ENCODE results near the gene FOXA2. TPM values are rescaled to one million over a fixed set of nuclear protein-coding genes. Genes with fewer than 3 reads are reported as not detected.

Gene FOXA2
- total RNA-seq, 1 donor from 2014 or later, result not detected

DNA sequence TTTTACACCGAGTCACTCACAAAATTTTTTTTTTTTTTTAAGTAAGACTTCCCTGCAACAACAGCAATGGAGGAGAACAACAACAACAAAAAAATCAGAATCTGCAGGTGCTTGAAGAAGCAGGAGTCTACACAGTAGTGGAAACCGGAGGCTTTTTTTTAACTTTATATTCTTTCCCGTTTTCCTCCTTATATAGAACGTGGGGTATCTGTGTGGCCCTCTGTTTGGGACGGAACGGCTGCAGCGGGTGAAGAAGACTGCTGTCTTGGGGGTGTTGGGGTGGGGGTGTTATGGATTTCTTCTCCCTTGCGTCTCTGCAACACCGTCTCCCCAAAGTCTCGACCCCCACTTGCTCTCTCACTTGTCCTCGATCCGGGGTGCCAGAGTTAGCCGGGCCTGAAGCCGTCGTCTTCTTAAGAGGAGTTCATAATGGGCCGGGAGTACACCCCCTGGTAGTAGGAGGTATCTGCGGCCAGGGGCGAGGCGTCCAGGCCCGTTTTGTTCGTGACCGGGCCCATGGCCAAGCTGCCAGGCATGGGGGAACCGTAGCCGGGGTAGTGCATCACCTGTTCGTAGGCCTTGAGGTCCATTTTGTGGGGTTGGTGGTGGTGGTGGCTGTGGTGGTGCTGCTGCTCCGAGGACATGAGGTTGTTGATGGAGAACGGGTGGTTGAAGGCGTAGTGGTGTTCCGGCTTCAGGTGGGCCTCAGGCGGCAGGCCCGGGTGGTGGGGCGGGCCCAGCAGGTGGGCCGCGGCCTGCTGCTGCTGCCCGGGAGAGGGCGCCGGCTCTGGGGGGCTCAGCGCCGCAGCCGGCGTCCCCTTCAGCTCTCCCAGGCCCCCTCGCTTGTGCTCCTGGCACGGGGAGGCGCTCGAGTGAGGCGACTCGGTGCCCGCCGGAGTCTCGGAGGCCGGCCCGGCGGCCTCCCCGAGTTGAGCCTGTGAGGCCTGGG is 2.7 kb downstream of the FOXA2 start:
- H3K27ac Mint-ChIP-seq, result peak overlapping the region; percentile 44
- H3K27me3 Mint-ChIP-seq (ENCODE audit: insufficient read depth), result peaks cover 64% of the 10 kb centered on the region
- peak overlapping the region; percentile 6 for H3K4me3 Mint-ChIP-seq
- intact Hi-C loops (cut with micrococcal nuclease), result loop anchor here (5.0 kb wide), 1 partner anchor 1069 kb away; the partner anchor contains the start of gene NKX2-2
- no peaks in the 10 kb centered on the region for H3K4me1 Mint-ChIP-seq (ENCODE audit: low read depth)
- no peaks in the 10 kb centered on the region for H3K9me3 Mint-ChIP-seq
- DNase-seq (ENCODE audit: low spot score), result no peak
- peaks cover 2% of the 10 kb centered on the region for H3K36me3 Mint-ChIP-seq (ENCODE audit: low read depth)

DNA sequence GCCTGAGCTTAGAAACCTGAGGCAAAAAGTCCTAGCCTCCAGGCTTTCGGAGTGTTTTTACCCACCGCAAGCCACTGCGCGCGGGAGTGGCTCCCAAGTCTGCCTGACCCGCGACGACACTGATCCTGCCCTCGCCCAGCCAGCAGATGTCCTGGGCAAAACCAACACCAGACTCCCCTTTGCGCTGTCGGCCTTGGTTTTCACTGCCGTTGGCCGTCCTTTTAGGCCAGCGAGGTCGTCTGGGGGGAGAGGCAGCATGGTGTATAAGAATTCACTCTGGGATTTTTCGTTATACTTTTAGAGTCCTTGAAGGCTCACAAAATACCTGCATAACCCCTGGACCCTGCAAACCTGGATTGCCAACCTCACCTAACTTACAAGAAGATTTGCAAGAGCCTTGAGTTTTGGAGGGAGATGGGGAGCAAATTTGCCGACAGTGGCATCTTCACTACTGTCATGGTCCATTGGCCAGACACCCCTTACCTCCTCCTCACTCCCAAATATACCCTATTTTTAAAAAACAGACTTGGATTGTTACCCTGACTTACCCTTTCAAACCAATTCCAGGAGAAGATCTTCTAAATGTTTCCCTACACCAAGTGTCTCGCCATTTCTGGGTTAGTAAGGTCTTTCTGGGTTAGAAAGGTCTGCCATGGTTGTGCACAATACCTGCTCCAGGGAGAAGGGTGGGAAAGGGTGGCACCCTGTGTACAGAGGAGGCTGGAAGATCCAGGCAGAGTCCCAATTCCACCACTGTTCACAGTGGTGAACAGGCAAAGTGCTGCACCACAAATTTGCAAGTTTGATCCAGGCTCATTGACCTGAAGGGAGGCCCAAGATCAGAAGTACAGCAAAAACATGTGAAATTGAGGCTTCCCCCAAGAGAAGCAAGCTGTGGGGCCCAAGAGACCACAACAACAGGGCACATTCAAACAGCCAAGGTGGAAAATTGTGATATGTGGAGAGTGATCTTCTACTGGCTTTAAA is 4.4 kb downstream of the FOXA2 start:
- Mint-ChIP-seq H3K4me1 (ENCODE audit: low read depth) (no peaks in the 10 kb centered on the region), H3K9me3 (no peaks in the 10 kb centered on the region), H3K36me3 (ENCODE audit: low read depth) (no peaks in the 10 kb centered on the region), H3K27ac (no peak overlapping the region), H3K27me3 (ENCODE audit: insufficient read depth) (peaks cover 66% of the 10 kb centered on the region), H3K4me3 (no peak overlapping the region)
- intact Hi-C loops (cut with micrococcal nuclease), result loop anchor here (5.0 to 10.0 kb wide), 3 partner anchors 1068 to 1478 kb away; partner anchors contain the start of genes NKX2-2 and NKX2-4
- DNase-seq (ENCODE audit: low spot score), result no peak

- H3K4me1 Mint-ChIP-seq (ENCODE audit: low read depth), result no peaks in the 10 kb centered on the region
- H3K4me3 Mint-ChIP-seq, result no peak overlapping the region
- H3K9me3 Mint-ChIP-seq, result no peaks in the 10 kb centered on the region
- no peaks in the 10 kb centered on the region for H3K36me3 Mint-ChIP-seq (ENCODE audit: low read depth)
- peaks cover 71% of the 10 kb centered on the region for H3K27me3 Mint-ChIP-seq (ENCODE audit: insufficient read depth)
- H3K27ac Mint-ChIP-seq, result no peak overlapping the region
- DNase-seq (ENCODE audit: low spot score), result no peak
- intact Hi-C loops (cut with micrococcal nuclease), result loop anchor here (5.0 to 10.0 kb wide), 2 partner anchors 1184 to 1477 kb away; partner anchors contain the start of gene NKX2-4
Measured at GRCh38 chr20:22579119-22579427, 5.3 kb downstream of the FOXA2 start.

DNA sequence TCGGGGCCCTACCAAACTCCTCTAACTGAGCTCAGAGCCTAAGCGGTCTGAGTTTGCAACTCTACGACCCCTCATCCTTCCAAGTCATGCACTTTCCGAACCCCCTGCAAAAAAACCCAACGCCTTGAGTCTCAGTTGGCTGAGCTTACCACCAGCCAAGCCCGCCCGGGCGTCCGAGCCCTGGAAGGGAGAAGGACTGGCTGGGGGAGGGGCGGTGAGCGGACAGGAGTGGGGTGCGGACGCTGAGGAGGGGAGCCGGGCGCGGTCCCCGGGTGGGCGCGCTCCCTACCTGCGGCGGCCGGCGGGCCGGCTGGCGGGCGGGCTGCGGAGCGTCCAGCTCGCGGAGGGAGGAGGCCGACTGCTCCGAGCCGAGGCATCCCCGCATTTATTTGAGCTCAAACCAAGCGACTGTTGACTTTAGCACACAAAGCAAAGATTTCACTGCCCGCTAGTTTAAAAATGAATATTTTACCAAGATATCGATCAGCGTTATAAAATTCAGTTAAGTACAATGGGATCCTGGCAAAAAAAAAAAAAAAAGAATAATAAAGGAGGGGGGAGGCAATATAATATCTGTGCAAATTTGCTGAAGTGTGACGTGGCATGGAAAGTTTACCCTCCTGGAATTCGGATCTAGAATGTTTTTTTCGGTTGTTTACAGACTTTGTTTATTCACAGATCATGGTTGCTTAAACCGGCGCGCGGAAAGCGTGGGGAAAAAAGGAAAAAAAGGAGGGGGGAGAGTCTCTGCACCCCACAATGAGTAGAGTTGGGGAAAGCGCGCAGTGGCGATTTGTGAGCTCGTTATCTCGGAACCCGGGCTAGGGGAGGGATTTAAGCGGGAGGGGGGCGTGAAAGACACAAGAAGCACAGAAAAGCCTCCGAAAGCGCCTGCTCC is 5.9 kb downstream of the FOXA2 start:
- H3K27ac Mint-ChIP-seq, result no peak overlapping the region
- no peak for DNase-seq (ENCODE audit: low spot score)
- H3K36me3 Mint-ChIP-seq (ENCODE audit: low read depth), result no peaks in the 10 kb centered on the region
- H3K4me1 Mint-ChIP-seq (ENCODE audit: low read depth), result no peaks in the 10 kb centered on the region
- H3K9me3 Mint-ChIP-seq, result no peaks in the 10 kb centered on the region
- intact Hi-C loops (cut with micrococcal nuclease), result loop anchor here (5.0 to 10.0 kb wide), 2 partner anchors 1184 to 1476 kb away; partner anchors contain the start of gene NKX2-4
- no peak overlapping the region for H3K4me3 Mint-ChIP-seq
- peaks cover 68% of the 10 kb centered on the region for H3K27me3 Mint-ChIP-seq (ENCODE audit: insufficient read depth)

- intact Hi-C loops (cut with micrococcal nuclease), result loop anchor here (1.0 to 10.0 kb wide), 5 partner anchors 8 to 1475 kb away; partner anchors contain the start of gene NKX2-4
- DNase-seq (ENCODE audit: low spot score), result no peak
- Mint-ChIP-seq H3K27ac (no peak overlapping the region), H3K4me3 (no peak overlapping the region), H3K4me1 (ENCODE audit: low read depth) (no peaks in the 10 kb centered on the region), H3K27me3 (ENCODE audit: insufficient read depth) (peaks cover 68% of the 10 kb centered on the region), H3K36me3 (ENCODE audit: low read depth) (no peaks in the 10 kb centered on the region), H3K9me3 (no peaks in the 10 kb centered on the region)
Measured at GRCh38 chr20:22577515-22578220, 6.7 kb downstream of the FOXA2 start.

DNA sequence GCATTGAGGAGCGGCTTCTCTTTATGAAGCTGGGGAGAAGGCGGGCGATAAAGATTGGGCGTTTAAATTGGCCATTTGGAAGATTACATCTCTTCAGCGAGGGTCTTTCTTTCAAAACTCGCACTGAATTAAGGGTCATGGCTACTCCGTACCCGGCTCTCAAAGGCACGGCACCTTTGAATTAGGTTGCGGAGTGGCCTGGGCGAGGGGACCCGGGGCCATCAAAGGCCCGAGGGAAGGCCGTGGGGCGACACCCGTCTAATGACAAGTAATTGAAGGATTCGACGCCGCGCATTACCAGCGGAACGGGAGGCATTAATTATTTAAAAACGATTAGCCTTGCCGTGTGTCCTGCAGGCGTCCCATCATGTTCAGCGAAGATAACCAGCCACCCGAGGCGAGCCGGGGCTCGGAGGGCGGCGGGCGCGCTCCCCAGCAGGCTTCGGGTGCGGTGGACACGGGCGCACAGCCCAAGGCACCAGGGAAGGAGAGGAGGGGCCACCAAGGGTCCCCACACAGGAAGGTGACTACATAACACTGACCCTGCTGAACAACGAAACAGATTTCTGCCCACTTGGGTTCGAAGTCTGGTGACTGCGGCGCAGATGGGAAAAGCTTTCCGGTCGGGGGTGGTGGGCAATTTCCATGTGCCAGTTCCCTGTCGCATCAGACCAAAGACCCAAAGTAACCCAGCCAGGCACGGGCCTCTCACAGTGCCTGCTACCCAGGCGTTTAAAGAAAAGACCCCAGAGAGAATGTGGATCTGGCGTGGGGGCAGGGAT is 7.4 kb downstream of the FOXA2 start:
- no peak for DNase-seq (ENCODE audit: low spot score)
- H3K9me3 Mint-ChIP-seq, result no peaks in the 10 kb centered on the region
- no peak overlapping the region for H3K4me3 Mint-ChIP-seq
- H3K36me3 Mint-ChIP-seq (ENCODE audit: low read depth), result no peaks in the 10 kb centered on the region
- no peak overlapping the region for H3K27ac Mint-ChIP-seq
- intact Hi-C loops (cut with micrococcal nuclease), result loop anchor here (1.0 to 10.0 kb wide), 5 partner anchors 8 to 1475 kb away; partner anchors contain the start of gene NKX2-4
- no peaks in the 10 kb centered on the region for H3K4me1 Mint-ChIP-seq (ENCODE audit: low read depth)
- peaks cover 71% of the 10 kb centered on the region for H3K27me3 Mint-ChIP-seq (ENCODE audit: insufficient read depth)

DNA sequence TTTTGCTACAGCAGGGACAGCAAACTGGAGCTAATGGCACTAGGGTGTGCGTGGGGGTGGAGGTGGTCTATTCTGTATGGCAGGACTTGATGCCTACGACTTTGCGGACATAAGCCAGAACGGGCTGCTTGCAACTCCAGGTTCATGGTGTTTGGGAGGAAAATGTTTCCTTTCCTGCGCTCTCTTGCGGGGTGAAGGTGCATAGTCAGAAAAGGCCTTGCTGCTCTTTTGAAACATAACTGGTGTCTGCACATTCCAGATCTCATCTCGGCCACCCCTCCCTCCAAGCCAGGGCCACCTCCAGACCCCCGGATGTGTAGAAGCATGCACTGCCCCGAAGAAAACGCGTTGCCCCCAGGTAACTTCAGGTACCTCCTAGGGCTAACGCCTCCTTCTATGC is 8.1 kb downstream of the FOXA2 start:
- peaks cover 71% of the 10 kb centered on the region for H3K27me3 Mint-ChIP-seq (ENCODE audit: insufficient read depth)
- intact Hi-C loops (cut with micrococcal nuclease), result loop anchor here (2.0 to 10.0 kb wide), 4 partner anchors 869 to 1474 kb away; partner anchors contain the start of gene NKX2-4
- H3K36me3 Mint-ChIP-seq (ENCODE audit: low read depth), result no peaks in the 10 kb centered on the region
- DNase-seq (ENCODE audit: low spot score), result no peak
- H3K27ac Mint-ChIP-seq, result no peak overlapping the region
- H3K4me3 Mint-ChIP-seq, result no peak overlapping the region
- no peaks in the 10 kb centered on the region for H3K4me1 Mint-ChIP-seq (ENCODE audit: low read depth)
- no peaks in the 10 kb centered on the region for H3K9me3 Mint-ChIP-seq

DNA sequence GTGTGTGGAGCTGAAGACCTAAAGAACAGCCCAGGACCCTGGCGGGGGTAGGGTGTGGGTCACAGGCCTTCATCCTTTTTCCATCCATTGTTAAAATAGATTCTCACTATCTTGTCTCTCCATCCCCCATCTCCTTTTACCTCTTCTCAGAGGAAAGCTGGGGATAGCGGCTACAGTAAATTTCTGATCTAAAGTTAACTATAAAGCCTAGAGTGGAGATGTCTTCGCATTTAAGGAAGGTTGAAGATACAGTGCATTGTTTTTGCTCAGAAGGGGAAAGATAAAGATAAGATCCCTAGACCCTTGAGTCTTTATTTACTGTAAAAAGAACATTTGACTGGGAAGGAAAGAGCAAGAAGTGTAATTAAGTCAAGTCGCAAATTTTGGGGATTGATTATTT is 8.6 kb downstream of the FOXA2 start:
- intact Hi-C loops (cut with micrococcal nuclease), result loop anchor here (2.0 to 10.0 kb wide), 4 partner anchors 869 to 1473 kb away; partner anchors contain the start of gene NKX2-4
- no peak overlapping the region for H3K4me3 Mint-ChIP-seq
- no peaks in the 10 kb centered on the region for H3K9me3 Mint-ChIP-seq
- peak overlapping the region; percentile 84 for H3K27ac Mint-ChIP-seq
- H3K27me3 Mint-ChIP-seq (ENCODE audit: insufficient read depth), result peaks cover 71% of the 10 kb centered on the region
- DNase-seq (ENCODE audit: low spot score), result no peak
- no peaks in the 10 kb centered on the region for H3K36me3 Mint-ChIP-seq (ENCODE audit: low read depth)
- no peaks in the 10 kb centered on the region for H3K4me1 Mint-ChIP-seq (ENCODE audit: low read depth)

DNA sequence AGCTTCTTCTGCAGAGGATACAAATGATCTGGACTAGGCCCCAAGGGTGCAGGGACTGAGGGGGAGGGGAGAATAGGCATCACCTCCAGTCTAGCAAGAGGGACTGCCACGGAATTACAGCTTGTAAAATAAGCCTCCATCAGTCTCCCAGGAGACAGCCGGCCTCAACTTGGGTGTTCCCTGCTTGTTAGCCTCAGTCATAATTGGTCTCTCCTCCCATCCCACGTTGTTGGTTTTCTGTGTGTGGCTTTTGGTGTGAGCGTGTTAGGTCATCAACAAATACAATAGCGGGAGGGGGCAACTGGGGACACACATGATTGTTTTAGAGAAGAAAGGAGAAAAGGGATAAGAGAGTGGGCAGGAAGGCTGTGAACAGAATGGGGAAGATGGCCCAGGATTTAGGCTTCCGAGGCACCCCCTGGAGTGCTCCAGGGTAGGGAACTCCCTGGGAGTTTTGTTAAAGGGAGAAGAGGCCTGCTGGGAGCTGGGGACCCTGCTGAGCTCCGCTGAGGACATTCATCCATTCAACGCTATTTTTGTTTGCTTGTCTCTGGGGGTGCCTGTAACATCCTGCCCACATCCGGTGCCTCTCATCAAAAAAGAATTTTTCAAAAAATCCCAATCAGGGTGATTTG is 9.2 kb downstream of the FOXA2 start:
- Mint-ChIP-seq H3K27ac (no peak overlapping the region), H3K9me3 (no peaks in the 10 kb centered on the region), H3K36me3 (ENCODE audit: low read depth) (no peaks in the 10 kb centered on the region), H3K27me3 (ENCODE audit: insufficient read depth) (peaks cover 66% of the 10 kb centered on the region), H3K4me1 (ENCODE audit: low read depth) (no peaks in the 10 kb centered on the region), H3K4me3 (no peak overlapping the region)
- DNase-seq (ENCODE audit: low spot score), result no peak
- intact Hi-C loops (cut with micrococcal nuclease), result loop anchor here (5.0 to 10.0 kb wide), 2 partner anchors 1180 to 1473 kb away; partner anchors contain the start of gene NKX2-4

DNA sequence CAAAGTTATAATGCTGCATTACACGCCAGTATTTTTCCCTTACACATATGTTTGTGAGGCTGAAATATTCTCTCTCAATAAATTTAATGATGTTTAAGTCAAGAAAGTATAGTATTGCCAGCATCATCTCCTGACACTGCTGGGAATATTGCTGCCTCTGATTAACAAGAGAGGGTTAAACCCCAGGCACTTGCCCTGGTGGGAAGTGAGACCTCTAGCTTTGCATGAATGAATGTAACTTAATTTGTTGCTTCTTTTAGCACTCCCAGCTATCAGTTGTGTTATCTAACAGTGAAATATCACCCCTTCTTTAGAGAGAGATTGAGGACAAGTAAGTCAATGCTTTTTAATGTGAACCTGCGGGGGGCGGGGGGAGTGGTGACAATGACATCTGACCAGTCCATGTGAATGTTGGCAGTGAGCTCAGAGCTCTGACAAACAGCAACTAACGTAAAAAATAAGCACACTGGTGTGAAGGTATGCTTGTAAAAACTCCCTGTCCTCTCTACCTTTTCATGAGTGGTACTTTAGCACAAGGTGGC is 9.8 kb downstream of the FOXA2 start:
- Mint-ChIP-seq H3K9me3 (no peaks in the 10 kb centered on the region), H3K27me3 (ENCODE audit: insufficient read depth) (peaks cover 66% of the 10 kb centered on the region), H3K27ac (no peak overlapping the region), H3K4me3 (no peak overlapping the region), H3K4me1 (ENCODE audit: low read depth) (no peaks in the 10 kb centered on the region), H3K36me3 (ENCODE audit: low read depth) (no peaks in the 10 kb centered on the region)
- intact Hi-C loops (cut with micrococcal nuclease), result loop anchor here (5.0 to 10.0 kb wide), 2 partner anchors 1180 to 1472 kb away; partner anchors contain the start of gene NKX2-4
- DNase-seq (ENCODE audit: low spot score), result no peak
